ENCODE measurements around the gene FRYL.

Gene FRYL

DNA sequence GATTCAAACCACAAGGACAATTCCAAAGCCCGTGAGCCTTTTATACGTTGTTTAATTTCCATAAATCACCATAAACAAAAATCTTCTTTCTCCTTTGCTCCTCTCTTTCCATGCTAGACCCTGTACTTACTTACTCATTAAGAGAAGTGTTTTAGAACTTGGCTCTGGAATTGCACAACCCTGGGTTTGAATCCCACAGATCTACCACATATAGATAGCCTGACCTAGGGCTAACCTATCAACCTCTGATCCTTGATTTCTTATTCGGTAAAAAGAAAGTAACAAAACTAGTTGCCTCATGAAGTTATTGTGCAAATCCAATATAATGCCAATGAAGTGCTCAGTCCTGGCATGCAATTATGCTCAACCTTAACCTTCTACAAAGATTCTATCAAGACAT lies 221.3 kb downstream of the FRYL start:
- ATAC-seq (ENCODE audit: low read depth), result no peak
- H3K4me3 ChIP-seq (ENCODE audit: severe bottlenecking), result no peak overlapping the region

GRCh38 chr4:48558026-48558425 lies 222.1 kb downstream of the FRYL start:
- Histone ChIP-seq H3K9me3 (ENCODE audit: severe bottlenecking) (peaks cover 2% of the 10 kb centered on the region), H3K36me3 (ENCODE audit: low read depth) (peaks cover 74% of the 10 kb centered on the region), H3K27ac (ENCODE audit: poor library complexity, severe bottlenecking) (no peak overlapping the region), H3K4me1 (ENCODE audit: insufficient read depth, poor library complexity, severe bottlenecking) (no peaks in the 10 kb centered on the region), H3K4me3 (ENCODE audit: severe bottlenecking) (no peak overlapping the region), H3K27me3 (ENCODE audit: insufficient read depth, poor library complexity, severe bottlenecking) (no peaks in the 10 kb centered on the region)
- ATAC-seq (ENCODE audit: low read depth), result no peak
- no peak for DNase-seq (ENCODE audit: low spot score)
- TF ChIP-seq, protein P1, sequence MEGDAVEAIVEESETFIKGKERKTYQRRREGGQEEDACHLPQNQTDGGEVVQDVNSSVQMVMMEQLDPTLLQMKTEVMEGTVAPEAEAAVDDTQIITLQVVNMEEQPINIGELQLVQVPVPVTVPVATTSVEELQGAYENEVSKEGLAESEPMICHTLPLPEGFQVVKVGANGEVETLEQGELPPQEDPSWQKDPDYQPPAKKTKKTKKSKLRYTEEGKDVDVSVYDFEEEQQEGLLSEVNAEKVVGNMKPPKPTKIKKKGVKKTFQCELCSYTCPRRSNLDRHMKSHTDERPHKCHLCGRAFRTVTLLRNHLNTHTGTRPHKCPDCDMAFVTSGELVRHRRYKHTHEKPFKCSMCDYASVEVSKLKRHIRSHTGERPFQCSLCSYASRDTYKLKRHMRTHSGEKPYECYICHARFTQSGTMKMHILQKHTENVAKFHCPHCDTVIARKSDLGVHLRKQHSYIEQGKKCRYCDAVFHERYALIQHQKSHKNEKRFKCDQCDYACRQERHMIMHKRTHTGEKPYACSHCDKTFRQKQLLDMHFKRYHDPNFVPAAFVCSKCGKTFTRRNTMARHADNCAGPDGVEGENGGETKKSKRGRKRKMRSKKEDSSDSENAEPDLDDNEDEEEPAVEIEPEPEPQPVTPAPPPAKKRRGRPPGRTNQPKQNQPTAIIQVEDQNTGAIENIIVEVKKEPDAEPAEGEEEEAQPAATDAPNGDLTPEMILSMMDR (IDR thresholded peaks at IDR 0.05; ENCODE audit: poor library complexity, severe bottlenecking), result no peak

More for the DNA sequence above, 221.3 kb downstream of the FRYL start:
- no peaks in the 10 kb centered on the region for H3K4me1 ChIP-seq (ENCODE audit: insufficient read depth, poor library complexity, severe bottlenecking)
- H3K27me3 ChIP-seq (ENCODE audit: insufficient read depth, poor library complexity, severe bottlenecking), result no peaks in the 10 kb centered on the region
- H3K9me3 ChIP-seq (ENCODE audit: severe bottlenecking), result peaks cover 2% of the 10 kb centered on the region
- TF ChIP-seq, protein P1 (IDR thresholded peaks at IDR 0.05; ENCODE audit: poor library complexity, severe bottlenecking), result no peak
- DNase-seq (ENCODE audit: low spot score), result no peak
- no peak overlapping the region for H3K27ac ChIP-seq (ENCODE audit: poor library complexity, severe bottlenecking)
- peaks cover 73% of the 10 kb centered on the region for H3K36me3 ChIP-seq (ENCODE audit: low read depth)

DNA sequence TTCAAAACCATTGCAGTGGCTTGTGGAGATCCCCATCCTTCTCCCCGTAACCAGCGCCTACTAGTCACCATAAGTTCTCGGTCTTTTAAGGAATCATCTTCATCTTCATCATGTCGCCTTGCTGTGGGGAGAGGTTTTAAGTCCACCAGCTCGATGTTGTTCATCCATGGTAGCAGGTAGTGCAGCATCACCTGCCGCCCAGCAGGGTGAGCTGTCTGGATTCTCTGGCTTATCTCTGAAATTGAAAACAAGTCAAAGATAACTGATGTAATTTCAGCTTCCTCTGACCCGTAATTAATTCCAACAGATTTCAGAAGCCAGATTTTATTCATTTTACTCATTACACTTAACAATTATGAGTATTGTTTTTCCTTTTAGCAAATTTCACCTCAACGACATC lies 222.6 kb downstream of the FRYL start:
- TF ChIP-seq, protein P1 (IDR thresholded peaks at IDR 0.05; ENCODE audit: poor library complexity, severe bottlenecking), result peak; percentile 34
- peaks cover 74% of the 10 kb centered on the region for H3K36me3 ChIP-seq (ENCODE audit: low read depth)
- H3K4me1 ChIP-seq (ENCODE audit: insufficient read depth, poor library complexity, severe bottlenecking), result no peaks in the 10 kb centered on the region
- no peak overlapping the region for H3K27ac ChIP-seq (ENCODE audit: poor library complexity, severe bottlenecking)
- H3K4me3 ChIP-seq (ENCODE audit: severe bottlenecking), result no peak overlapping the region
- peaks cover 2% of the 10 kb centered on the region for H3K9me3 ChIP-seq (ENCODE audit: severe bottlenecking)
- no peak for ATAC-seq (ENCODE audit: low read depth)
- H3K27me3 ChIP-seq (ENCODE audit: insufficient read depth, poor library complexity, severe bottlenecking), result no peaks in the 10 kb centered on the region
- DNase-seq (ENCODE audit: low spot score), result no peak

- H3K4me3 ChIP-seq (ENCODE audit: severe bottlenecking), result no peak overlapping the region
- no peak overlapping the region for H3K27ac ChIP-seq (ENCODE audit: poor library complexity, severe bottlenecking)
- H3K36me3 ChIP-seq (ENCODE audit: low read depth), result peaks cover 80% of the 10 kb centered on the region
- no peaks in the 10 kb centered on the region for H3K27me3 ChIP-seq (ENCODE audit: insufficient read depth, poor library complexity, severe bottlenecking)
- H3K9me3 ChIP-seq (ENCODE audit: severe bottlenecking), result peaks cover 2% of the 10 kb centered on the region
- DNase-seq (ENCODE audit: low spot score) (no peak), ATAC-seq (ENCODE audit: low read depth) (no peak)
- TF ChIP-seq, protein P1 (IDR thresholded peaks at IDR 0.05; ENCODE audit: poor library complexity, severe bottlenecking), result no peak
- no peaks in the 10 kb centered on the region for H3K4me1 ChIP-seq (ENCODE audit: insufficient read depth, poor library complexity, severe bottlenecking)
These were observed 223.8 kb downstream of the FRYL start for GRCh38 chr4:48556268-48556667.

DNA sequence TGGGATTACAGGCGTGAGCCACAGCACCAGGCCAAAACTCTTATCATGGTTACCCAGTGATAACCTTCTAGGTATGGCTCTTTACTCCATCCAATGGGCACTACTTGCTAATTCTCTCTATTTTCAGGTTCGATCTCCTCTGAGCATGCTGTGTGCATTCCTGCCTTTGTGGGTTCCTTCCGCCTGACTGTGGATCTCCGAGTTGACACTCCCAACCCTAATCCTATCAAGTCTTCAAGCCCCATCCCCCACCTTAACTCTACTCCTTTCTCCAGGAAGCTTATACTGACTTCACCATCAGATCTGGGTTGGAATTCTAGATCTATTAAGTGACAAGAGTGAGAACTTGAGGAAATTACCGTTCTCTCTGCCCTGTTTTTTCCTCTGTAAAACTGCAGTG lies 225.5 kb downstream of the FRYL start:
- DNase-seq (ENCODE audit: low spot score) (no peak), ATAC-seq (ENCODE audit: low read depth) (no peak)
- Histone ChIP-seq H3K27ac (ENCODE audit: poor library complexity, severe bottlenecking) (no peak overlapping the region), H3K27me3 (ENCODE audit: insufficient read depth, poor library complexity, severe bottlenecking) (no peaks in the 10 kb centered on the region), H3K9me3 (ENCODE audit: severe bottlenecking) (peaks cover 2% of the 10 kb centered on the region), H3K4me1 (ENCODE audit: insufficient read depth, poor library complexity, severe bottlenecking) (no peaks in the 10 kb centered on the region), H3K36me3 (ENCODE audit: low read depth) (peaks cover 86% of the 10 kb centered on the region), H3K4me3 (ENCODE audit: severe bottlenecking) (no peak overlapping the region)
- TF ChIP-seq, protein P1 (IDR thresholded peaks at IDR 0.05; ENCODE audit: poor library complexity, severe bottlenecking), result no peak

All from RWPE2 (cell line).